GM23338 (cell line): ENCODE measurements around the gene CEP192. TPM values are rescaled to one million over a fixed set of nuclear protein-coding genes. Genes with fewer than 3 reads are reported as not detected.

ENCODE experiments used
- CREB1 ChIP-seq: fragments of 250-450 bp; sonication (Bioruptor Pico); IDR thresholded peaks from 2 replicates; pipeline ENCODE4 v1.5.0; 2020; ENCODE audit warnings: low read depth, mild to moderate bottlenecking, moderate library complexity
- CTCF ChIP-seq, 2 experiments: fragments of 200-600 bp in 1 of 2; sonication (generic) in 1 of 2; conservative IDR thresholded peaks; 2 replicates each; pipeline versions ENCODE4 v1.5.1 to v1.6.1; 2016 to 2017; ENCODE audit warnings: antibody characterized with exemption in 2 of 2, low read depth in 2 of 2, mild to moderate bottlenecking in 2 of 2, moderate library complexity in 1 of 2
- ETS1 ChIP-seq: IDR thresholded peaks from 2 replicates; pipeline ENCODE4 v1.6.1; 2016; ENCODE audit warnings: antibody characterized with exemption
- EZH2 ChIP-seq: fragments of 200-600 bp; sonication (generic); IDR thresholded peaks from one replicate; pipeline ENCODE4 v1.8.0; 2017; ENCODE audit warnings: antibody characterized with exemption, mild to moderate bottlenecking, low read depth; ENCODE audit not compliant: unreplicated experiment
- JUNB ChIP-seq: IDR thresholded peaks from one replicate; pipeline ENCODE4 v1.6.1; 2016; ENCODE audit warnings: antibody characterized with exemption; ENCODE audit not compliant: unreplicated experiment
- POLR2AphosphoS5 ChIP-seq: IDR thresholded peaks from 2 replicates; pipeline ENCODE4 v1.6.1; 2016; ENCODE audit warnings: antibody characterized with exemption, low read depth
- ZNF114 ChIP-seq: fragments of 250-450 bp; sonication (Bioruptor Pico); IDR thresholded peaks from 2 replicates; pipeline ENCODE4 v1.5.0; 2020; ENCODE audit warnings: mild to moderate bottlenecking, moderate library complexity
- ZNF462 ChIP-seq: fragments of 250-450 bp; sonication (Bioruptor Pico); IDR thresholded peaks from 2 replicates; pipeline ENCODE4 v1.5.0; 2020; ENCODE audit warnings: mild to moderate bottlenecking, moderate library complexity
- polyA plus RNA-seq: library from polyadenylated mRNA; unstranded; fragments of >200 nt; fragmentation: Nextera tagmentation; extraction: Ambion mirVana; gene quantifications from 2 replicates; pipeline ENCODE4 v1.2.1, GENCODE V29; 2016
- total RNA-seq: library from RNA; depleted of rRNA; stranded (reverse); fragments of >200 nt; shearing (Covaris generic); gene quantifications from 2 replicates; pipeline ENCODE4 v1.2.3, GENCODE V29; 2014

CEP192 gene
- total and polyA plus RNA-seq, 2 experiments from 2014 or later, result 15.2 to 30.6 TPM

GRCh38 chr18:13035249-13035914 is 44.2 kb downstream of the CEP192 start (continued):
- no peak for TF ChIP-seq ZNF462 (CRISPR knock-in tag)
- TF ChIP-seq CTCF (conservative IDR thresholded peaks at IDR 0.05; ENCODE audit: low read depth in 2 of 2), result no peak
- no peak for TF ChIP-seq JUNB
- no peak for TF ChIP-seq EZH2
- no peak for TF ChIP-seq CREB1 (CRISPR knock-in tag)
- TF ChIP-seq POLR2AphosphoS5, result no peak
- TF ChIP-seq ETS1, result no peak
- no peak for TF ChIP-seq ZNF114 (CRISPR knock-in tag)
